MM.1S (cell line): ENCODE measurements around the gene KRTAP10-9.
"Not testable (repeated sequence)": the region's sequence is repeated elsewhere in the genome, so short reads cannot be mapped to it uniquely, and the experiment has no call there.

Source experiments
- DNase-seq: peaks from one replicate; pipeline ENCODE4 v3.0.0-alpha.2; 2015
- H2AFZ ChIP-seq: fragments of 300-600 bp; sonication (generic); 2 replicates; pipeline ENCODE4 v1.6.0; 2016; ENCODE audit warnings: antibody characterized with exemption, low read length
- H3F3A ChIP-seq: fragments of 300-600 bp; sonication (generic); 2 replicates; pipeline ENCODE4 v1.6.1; 2016; ENCODE audit warnings: mild to moderate bottlenecking, antibody characterized with exemption, low read length, moderate library complexity, mixed read lengths; ENCODE audit not compliant: insufficient read depth
- H3K27ac ChIP-seq: fragments of 300-600 bp; sonication (generic); 2 replicates; pipeline ENCODE4 v1.5.1; 2016; ENCODE audit warnings: mild to moderate bottlenecking, low read length
- H3K27me3 ChIP-seq: fragments of 300-600 bp; sonication (generic); replicated peaks from 2 replicates; pipeline ENCODE4 v1.6.0; 2016; ENCODE audit warnings: low read length; ENCODE audit not compliant: insufficient read depth
- H3K36me3 ChIP-seq: fragments of 300-600 bp; sonication (generic); replicated peaks from 2 replicates; pipeline ENCODE4 v1.6.1; 2016; ENCODE audit warnings: mild to moderate bottlenecking, low read length, mixed read lengths; ENCODE audit not compliant: insufficient read depth
- H3K4me1 ChIP-seq: fragments of 300-600 bp; sonication (generic); 2 replicates; pipeline ENCODE4 v1.6.1; 2016; ENCODE audit warnings: low read length, mixed read lengths
- H3K4me2 ChIP-seq: fragments of 300-600 bp; sonication (generic); 2 replicates; pipeline ENCODE4 v1.6.0; 2016; ENCODE audit warnings: low read depth, low read length
- H3K4me3 ChIP-seq: fragments of 300-600 bp; sonication (generic); 2 replicates; pipeline ENCODE4 v1.5.1; 2016; ENCODE audit warnings: low read length, mixed read lengths
- H3K79me2 ChIP-seq: fragments of 300-600 bp; sonication (generic); 2 replicates; pipeline ENCODE4 v1.6.1; 2016; ENCODE audit warnings: mixed run types, low read length, mixed read lengths
- H3K9ac ChIP-seq: fragments of 300-600 bp; sonication (generic); 2 replicates; pipeline ENCODE4 v1.6.1; 2016; ENCODE audit warnings: low read length, mixed read lengths
- H3K9me2 ChIP-seq: fragments of 300-600 bp; sonication (generic); replicated peaks from 2 replicates; pipeline ENCODE4 v1.6.1; 2016; ENCODE audit warnings: mild to moderate bottlenecking, low read length, mixed read lengths; ENCODE audit not compliant: insufficient read depth
- H3K9me3 ChIP-seq: fragments of 300-600 bp; sonication (generic); replicated peaks from 2 replicates; pipeline ENCODE4 v1.6.1; 2016; ENCODE audit warnings: mild to moderate bottlenecking, low read length, mixed read lengths; ENCODE audit not compliant: insufficient read depth
- H4K20me1 ChIP-seq: fragments of 300-600 bp; sonication (generic); 2 replicates; pipeline ENCODE4 v1.6.1; 2016; ENCODE audit warnings: mild to moderate bottlenecking, low read length, moderate library complexity, mixed read lengths; ENCODE audit not compliant: insufficient read depth
- EZH2 ChIP-seq: fragments of 300-600 bp; sonication (generic); optimal IDR thresholded peaks from 2 replicates; pipeline ENCODE3; 2017; ENCODE audit warnings: low read depth, mild to moderate bottlenecking, antibody characterized with exemption, low read length, mixed read lengths
- EZH2phosphoT487 ChIP-seq: fragments of 300-600 bp; sonication (generic); IDR thresholded peaks from 2 replicates; pipeline ENCODE4 v1.6.1; 2018; ENCODE audit warnings: antibody characterized with exemption, low read length
- TF ChIP-seq, protein P1 (sequence below): fragments of 300-600 bp; sonication (generic); IDR thresholded peaks from 2 replicates; pipeline ENCODE4 v1.5.1; 2016; ENCODE audit warnings: antibody characterized with exemption, low read length, mixed read lengths

The KRTAP10-9 gene

DNA sequence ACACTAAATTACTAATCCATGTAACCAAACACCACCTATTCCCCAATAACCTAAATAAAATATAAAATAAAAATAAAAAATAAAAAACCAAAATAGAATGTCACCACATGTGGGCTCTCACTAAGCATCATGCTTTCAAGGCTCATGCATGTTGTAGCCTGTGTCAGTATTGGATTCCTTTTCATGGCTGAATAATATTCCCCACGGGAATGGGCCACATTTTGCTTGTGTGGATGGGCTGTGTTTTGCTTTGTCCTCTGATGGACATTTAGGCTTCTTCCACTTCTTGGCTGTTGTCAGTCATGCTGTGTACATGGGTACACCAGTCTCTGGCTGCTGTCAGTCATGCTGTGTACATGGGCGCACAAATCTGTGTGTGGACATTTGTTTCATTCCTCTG lies 37.8 kb upstream of the KRTAP10-9 start:
- TF ChIP-seq EZH2phosphoT487 = no peak
- no peak for TF ChIP-seq EZH2
- TF ChIP-seq, protein P1, sequence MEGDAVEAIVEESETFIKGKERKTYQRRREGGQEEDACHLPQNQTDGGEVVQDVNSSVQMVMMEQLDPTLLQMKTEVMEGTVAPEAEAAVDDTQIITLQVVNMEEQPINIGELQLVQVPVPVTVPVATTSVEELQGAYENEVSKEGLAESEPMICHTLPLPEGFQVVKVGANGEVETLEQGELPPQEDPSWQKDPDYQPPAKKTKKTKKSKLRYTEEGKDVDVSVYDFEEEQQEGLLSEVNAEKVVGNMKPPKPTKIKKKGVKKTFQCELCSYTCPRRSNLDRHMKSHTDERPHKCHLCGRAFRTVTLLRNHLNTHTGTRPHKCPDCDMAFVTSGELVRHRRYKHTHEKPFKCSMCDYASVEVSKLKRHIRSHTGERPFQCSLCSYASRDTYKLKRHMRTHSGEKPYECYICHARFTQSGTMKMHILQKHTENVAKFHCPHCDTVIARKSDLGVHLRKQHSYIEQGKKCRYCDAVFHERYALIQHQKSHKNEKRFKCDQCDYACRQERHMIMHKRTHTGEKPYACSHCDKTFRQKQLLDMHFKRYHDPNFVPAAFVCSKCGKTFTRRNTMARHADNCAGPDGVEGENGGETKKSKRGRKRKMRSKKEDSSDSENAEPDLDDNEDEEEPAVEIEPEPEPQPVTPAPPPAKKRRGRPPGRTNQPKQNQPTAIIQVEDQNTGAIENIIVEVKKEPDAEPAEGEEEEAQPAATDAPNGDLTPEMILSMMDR = no peak
- Histone ChIP-seq H3K79me2 (no peaks in the 10 kb centered on the region), H3K4me3 (no peak overlapping the region), H3K36me3 (no peaks in the 10 kb centered on the region), H3K4me2 (no peak overlapping the region), H3F3A (no peaks in the 10 kb centered on the region), H3K9me2 (no peaks in the 10 kb centered on the region), H4K20me1 (no peaks in the 10 kb centered on the region), H3K9me3 (no peaks in the 10 kb centered on the region), H3K9ac (no peak overlapping the region), H2AFZ (no peak overlapping the region), H3K27me3 (peaks cover 88% of the 10 kb centered on the region), H3K27ac (no peak overlapping the region), H3K4me1 (no peaks in the 10 kb centered on the region)
- DNase-seq = no peak

DNA sequence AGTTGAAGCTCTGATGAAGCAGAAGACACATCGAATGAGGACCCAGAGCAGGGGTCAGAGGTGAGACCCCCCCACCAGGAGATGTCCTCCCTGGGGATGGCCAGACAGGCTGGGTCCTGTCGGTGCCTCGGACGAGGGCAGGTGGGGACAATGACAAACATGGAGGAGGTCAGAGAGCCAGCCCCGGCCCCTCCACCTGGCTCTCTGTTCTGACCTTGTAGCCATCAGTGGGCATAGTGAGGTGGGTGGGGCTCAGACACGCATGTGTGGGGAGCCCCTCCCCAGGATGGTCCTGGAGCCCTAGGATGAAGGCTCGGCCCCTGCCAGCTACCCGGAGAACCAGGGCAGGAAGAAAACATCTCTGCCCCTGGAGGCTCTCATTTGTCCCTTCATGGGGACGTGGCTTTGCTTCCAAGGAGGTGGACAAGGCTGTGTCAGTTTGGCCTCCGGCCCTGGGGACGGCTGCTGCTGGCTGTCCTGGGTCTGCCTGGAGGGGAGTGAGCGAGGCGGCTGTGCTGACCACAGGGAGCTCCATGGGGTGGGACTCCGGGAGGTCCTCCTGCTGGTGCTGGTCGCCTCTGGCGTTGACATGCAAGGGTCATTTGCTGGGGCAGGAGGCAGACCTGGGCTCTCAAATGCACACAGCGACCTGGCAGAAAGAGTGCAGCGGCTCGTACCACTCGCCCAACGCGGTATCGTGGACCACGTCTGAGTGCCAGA lies 37.1 kb upstream of the KRTAP10-9 start:
- no peak overlapping the region for H2AFZ ChIP-seq
- H3K4me1 ChIP-seq = no peaks in the 10 kb centered on the region
- no peaks in the 10 kb centered on the region for H3K9me3 ChIP-seq
- no peaks in the 10 kb centered on the region for H3K9me2 ChIP-seq
- H3K27me3 ChIP-seq = peaks cover 88% of the 10 kb centered on the region
- no peaks in the 10 kb centered on the region for H4K20me1 ChIP-seq
- H3F3A ChIP-seq = no peaks in the 10 kb centered on the region
- H3K4me3 ChIP-seq = no peak overlapping the region
- no peak for DNase-seq
- H3K79me2 ChIP-seq = no peaks in the 10 kb centered on the region
- H3K4me2 ChIP-seq = no peak overlapping the region
- no peak overlapping the region for H3K9ac ChIP-seq
- TF ChIP-seq EZH2phosphoT487 (no peak), EZH2 (no peak)
- TF ChIP-seq, protein P1 = no peak
- H3K27ac ChIP-seq = no peak overlapping the region
- no peaks in the 10 kb centered on the region for H3K36me3 ChIP-seq

DNA sequence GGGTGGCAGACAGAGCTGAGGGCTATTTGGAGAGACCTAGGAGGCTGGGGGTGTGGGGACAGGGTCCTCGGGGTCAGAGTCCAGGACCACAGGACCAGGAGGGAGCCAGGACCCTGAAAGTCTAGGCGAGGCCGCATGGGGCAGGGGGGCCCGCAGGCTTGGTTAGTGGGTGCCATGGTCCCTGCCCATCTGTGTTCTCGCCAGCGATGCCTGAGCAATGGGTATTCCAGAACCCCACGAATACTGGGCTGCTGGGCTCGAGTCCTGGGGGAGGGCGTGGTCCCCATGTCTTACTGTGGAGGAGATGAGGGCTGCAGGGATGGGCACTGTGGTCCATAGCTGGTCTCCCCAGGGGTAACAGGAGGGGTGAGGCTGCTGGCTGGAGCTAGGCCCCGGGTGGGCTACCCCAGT lies 36.6 kb upstream of the KRTAP10-9 start:
- Histone ChIP-seq H4K20me1 (no peaks in the 10 kb centered on the region), H2AFZ (no peak overlapping the region), H3K79me2 (no peaks in the 10 kb centered on the region), H3K4me3 (no peak overlapping the region), H3K27me3 (peaks cover 87% of the 10 kb centered on the region), H3K36me3 (no peaks in the 10 kb centered on the region), H3K27ac (no peak overlapping the region), H3K4me2 (no peak overlapping the region), H3F3A (no peaks in the 10 kb centered on the region), H3K4me1 (no peaks in the 10 kb centered on the region), H3K9me3 (no peaks in the 10 kb centered on the region), H3K9ac (no peak overlapping the region), H3K9me2 (no peaks in the 10 kb centered on the region)
- no peak for DNase-seq
- no peak for TF ChIP-seq EZH2
- TF ChIP-seq EZH2phosphoT487 = no peak
- TF ChIP-seq, protein P1 = no peak

DNA sequence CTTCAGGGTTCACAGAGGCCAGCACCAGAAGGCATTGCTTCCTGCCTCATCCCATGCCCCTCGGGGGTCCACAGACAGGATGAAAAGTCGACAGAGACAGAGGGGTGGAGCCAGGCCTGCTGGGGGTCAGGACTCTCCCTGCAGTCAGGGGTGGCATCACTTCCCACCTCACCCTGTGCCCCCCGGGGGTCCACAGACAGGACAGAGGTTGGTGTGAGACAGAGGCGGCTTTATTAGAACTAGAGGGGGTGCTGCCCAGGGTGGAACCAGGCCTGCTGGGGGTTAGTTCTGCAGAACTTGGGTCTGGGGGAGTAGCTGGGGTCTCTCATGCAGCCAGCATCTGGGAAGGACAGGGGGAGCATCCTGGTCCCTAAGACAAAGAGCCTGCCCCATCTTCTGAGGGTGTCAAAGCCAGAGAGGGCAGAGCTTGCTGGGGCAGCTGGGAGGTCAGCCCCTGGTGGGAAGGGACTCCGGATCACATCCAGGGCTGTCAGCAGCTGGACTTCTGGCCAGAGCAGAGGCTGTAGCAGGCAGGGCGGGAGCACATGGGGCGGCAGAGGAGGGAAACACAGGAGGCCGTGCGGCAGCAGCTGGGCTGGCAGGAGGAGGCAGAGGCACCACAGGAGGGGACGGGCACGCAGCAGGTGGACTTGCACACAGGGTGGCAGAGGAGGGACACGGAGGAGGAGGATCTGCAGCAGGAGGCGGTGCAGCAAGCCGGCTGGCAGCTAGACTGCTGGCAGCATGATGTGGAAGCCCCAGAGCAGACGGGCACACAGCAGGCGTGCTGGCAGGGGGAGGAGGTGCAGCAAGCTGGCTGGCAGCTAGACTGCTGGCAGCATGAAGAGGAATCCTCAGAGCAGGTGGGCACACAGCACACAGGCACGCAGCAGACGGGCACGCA lies 35.7 kb upstream of the KRTAP10-9 start:
- H3F3A ChIP-seq, H3K4me1 ChIP-seq, H3K4me3 ChIP-seq, H3K36me3 ChIP-seq, H3K4me2 ChIP-seq, H4K20me1 ChIP-seq, DNase-seq, H3K9ac ChIP-seq, H3K79me2 ChIP-seq, H2AFZ ChIP-seq, H3K27ac ChIP-seq, H3K9me2 ChIP-seq, H3K9me3 ChIP-seq: not testable (repeated sequence)
- H3K27me3 ChIP-seq = peaks cover 87% of the 10 kb centered on the region

DNA sequence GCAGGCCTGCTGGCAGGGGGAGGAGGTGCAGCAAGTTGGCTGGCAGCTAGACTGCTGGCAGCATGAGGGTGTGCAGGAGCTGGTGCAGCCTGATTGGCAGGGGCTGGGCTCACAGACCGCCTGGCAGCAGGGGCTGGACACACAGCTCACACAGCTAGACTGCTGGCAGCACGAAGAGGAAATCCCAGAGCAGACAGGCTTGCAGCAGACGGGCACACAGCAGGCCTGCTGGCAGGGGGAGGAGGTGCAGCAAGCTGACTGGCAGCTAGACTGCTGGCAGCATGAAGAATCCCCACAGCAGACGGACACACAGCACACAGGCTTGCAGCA lies 35.1 kb upstream of the KRTAP10-9 start:
- H3K9ac ChIP-seq, H3K36me3 ChIP-seq, H3K79me2 ChIP-seq, DNase-seq, H3K4me1 ChIP-seq, H3K4me3 ChIP-seq, H3K9me2 ChIP-seq, H4K20me1 ChIP-seq, H3F3A ChIP-seq, H2AFZ ChIP-seq, H3K27ac ChIP-seq, H3K4me2 ChIP-seq, H3K9me3 ChIP-seq: not testable (repeated sequence)
- peaks cover 87% of the 10 kb centered on the region for H3K27me3 ChIP-seq
